Erythroblast (primary cell): ENCODE results near the gene CCDC93.

Source experiments
- GATA1 ChIP-seq: IDR thresholded peaks from 2 replicates; pipeline ENCODE4 v1.6.1; 2011; ENCODE audit warnings: low read depth, mild to moderate bottlenecking, control low read depth, low read length, moderate library complexity
- POLR2A ChIP-seq: IDR thresholded peaks from 2 replicates; pipeline ENCODE4 v1.6.1; 2011; ENCODE audit warnings: mild to moderate bottlenecking, low read length

- no peak for TF ChIP-seq GATA1
- TF ChIP-seq POLR2A = no peak
Observed at GRCh38 chr2:117997872-117998454, 15.9 kb downstream of the CCDC93 start.
